ENCODE measurements around the gene AHI1. TPM values are rescaled to one million over a fixed set of nuclear protein-coding genes. Genes with fewer than 3 reads are reported as not detected.

The AHI1 gene
- total RNA-seq, 1 donor from 2014 or later = 5.2 TPM

- no peaks in the 10 kb centered on the region for H3K27me3 ChIP-seq (ENCODE audit: control insufficient read depth, insufficient read depth, low read length)
- DNase-seq (ENCODE audit: low read depth) = no peak
- H3K36me3 ChIP-seq (ENCODE audit: control insufficient read depth, insufficient read depth, low read length) = no peaks in the 10 kb centered on the region
- TF ChIP-seq CTCF (IDR thresholded peaks at IDR 0.05; ENCODE audit: insufficient read depth, low read length, poor library complexity, severe bottlenecking) = no peak
- H3K4me3 ChIP-seq (ENCODE audit: low read depth, low read length) = no peak overlapping the region
These were observed 107.1 kb downstream of the AHI1 start for GRCh38 chr6:135390458-135390857.

GRCh38 chr6:135385299-135385698, 112.2 kb downstream of the AHI1 start:
- Histone ChIP-seq H3K36me3 (ENCODE audit: control insufficient read depth, insufficient read depth, low read length) (no peaks in the 10 kb centered on the region), H3K27me3 (ENCODE audit: control insufficient read depth, insufficient read depth, low read length) (no peaks in the 10 kb centered on the region), H3K4me3 (ENCODE audit: low read depth, low read length) (no peak overlapping the region)
- no peak for DNase-seq (ENCODE audit: low read depth)
- TF ChIP-seq CTCF (IDR thresholded peaks at IDR 0.05; ENCODE audit: insufficient read depth, low read length, poor library complexity, severe bottlenecking) = no peak

GRCh38 chr6:135383766-135384165, 113.8 kb downstream of the AHI1 start:
- no peak for TF ChIP-seq CTCF (IDR thresholded peaks at IDR 0.05; ENCODE audit: insufficient read depth, low read length, poor library complexity, severe bottlenecking)
- H3K27me3 ChIP-seq (ENCODE audit: control insufficient read depth, insufficient read depth, low read length) = no peaks in the 10 kb centered on the region
- no peak overlapping the region for H3K4me3 ChIP-seq (ENCODE audit: low read depth, low read length)
- DNase-seq (ENCODE audit: low read depth) = no peak
- no peaks in the 10 kb centered on the region for H3K36me3 ChIP-seq (ENCODE audit: control insufficient read depth, insufficient read depth, low read length)

GRCh38 chr6:135383301-135383700, 114.2 kb downstream of the AHI1 start:
- Histone ChIP-seq H3K4me3 (ENCODE audit: low read depth, low read length) (no peak overlapping the region), H3K27me3 (ENCODE audit: control insufficient read depth, insufficient read depth, low read length) (no peaks in the 10 kb centered on the region), H3K36me3 (ENCODE audit: control insufficient read depth, insufficient read depth, low read length) (no peaks in the 10 kb centered on the region)
- TF ChIP-seq CTCF (IDR thresholded peaks at IDR 0.05; ENCODE audit: insufficient read depth, low read length, poor library complexity, severe bottlenecking) = no peak
- DNase-seq (ENCODE audit: low read depth) = no peak

- Histone ChIP-seq H3K4me3 (ENCODE audit: low read depth, low read length) (no peak overlapping the region), H3K36me3 (ENCODE audit: control insufficient read depth, insufficient read depth, low read length) (no peaks in the 10 kb centered on the region), H3K27me3 (ENCODE audit: control insufficient read depth, insufficient read depth, low read length) (no peaks in the 10 kb centered on the region)
- no peak for DNase-seq (ENCODE audit: low read depth)
- no peak for TF ChIP-seq CTCF (IDR thresholded peaks at IDR 0.05; ENCODE audit: insufficient read depth, low read length, poor library complexity, severe bottlenecking)
These were observed 115.3 kb downstream of the AHI1 start for GRCh38 chr6:135382182-135382628.

- Histone ChIP-seq H3K27me3 (ENCODE audit: control insufficient read depth, insufficient read depth, low read length) (no peaks in the 10 kb centered on the region), H3K4me3 (ENCODE audit: low read depth, low read length) (no peak overlapping the region), H3K36me3 (ENCODE audit: control insufficient read depth, insufficient read depth, low read length) (no peaks in the 10 kb centered on the region)
- DNase-seq (ENCODE audit: low read depth) = no peak
- no peak for TF ChIP-seq CTCF (IDR thresholded peaks at IDR 0.05; ENCODE audit: insufficient read depth, low read length, poor library complexity, severe bottlenecking)
These were observed 116.7 kb downstream of the AHI1 start for GRCh38 chr6:135380793-135381192.

Measured in kidney epithelial cell (primary cell).